ENCODE data around the gene B4GALT2.

Gene B4GALT2

GRCh38 chr1:44031252-44032169, 52.5 kb downstream of the B4GALT2 start, which contains the start of gene SLC6A9:
Gene SLC6A9, minus strand, starts transcription at chr1:44031462. Its CDS starts 7,185 bp downstream, at chr1:44024277.
- peak within 1 kb of the TSS; percentile 72 for H3K4me3 ChIP-seq (ENCODE audit: low read depth, low read length)
- TF ChIP-seq CTCF (IDR thresholded peaks at IDR 0.05; ENCODE audit: low read depth, low read length, missing control alignments): no peak
- DNase-seq (ENCODE audit: low read depth): no peak

- TF ChIP-seq CTCF (IDR thresholded peaks at IDR 0.05; ENCODE audit: low read depth, low read length, missing control alignments): no peak
- no peak for DNase-seq (ENCODE audit: low read depth)
- no peak overlapping the region for H3K4me3 ChIP-seq (ENCODE audit: low read depth, low read length)
Observed at GRCh38 chr1:44032170-44032790, 53.3 kb downstream of the B4GALT2 start.

GRCh38 chr1:44033041-44033575, 54.1 kb downstream of the B4GALT2 start:
- DNase-seq (ENCODE audit: low read depth): no peak
- no peak overlapping the region for H3K4me3 ChIP-seq (ENCODE audit: low read depth, low read length)
- no peak for TF ChIP-seq CTCF (IDR thresholded peaks at IDR 0.05; ENCODE audit: low read depth, low read length, missing control alignments)

GRCh38 chr1:44033756-44034155, 54.7 kb downstream of the B4GALT2 start:
- H3K4me3 ChIP-seq (ENCODE audit: low read depth, low read length): no peak overlapping the region
- no peak for TF ChIP-seq CTCF (IDR thresholded peaks at IDR 0.05; ENCODE audit: low read depth, low read length, missing control alignments)

GRCh38 chr1:44034423-44034822, 55.4 kb downstream of the B4GALT2 start:
- no peak for TF ChIP-seq CTCF (IDR thresholded peaks at IDR 0.05; ENCODE audit: low read depth, low read length, missing control alignments)
- DNase-seq (ENCODE audit: low read depth): no peak
- H3K4me3 ChIP-seq (ENCODE audit: low read depth, low read length): no peak overlapping the region

More at GRCh38 chr1:44033756-44034155, 54.7 kb downstream of the B4GALT2 start:
- DNase-seq (ENCODE audit: low read depth): no peak

- no peak for DNase-seq (ENCODE audit: low read depth)
- TF ChIP-seq CTCF (IDR thresholded peaks at IDR 0.05; ENCODE audit: low read depth, low read length, missing control alignments): no peak
- H3K4me3 ChIP-seq (ENCODE audit: low read depth, low read length): no peak overlapping the region
Observed at GRCh38 chr1:44034976-44035716, 56.1 kb downstream of the B4GALT2 start.

All from GM12864 (cell line).